AG09309 (cell line): ENCODE measurements around the gene ECE1.
A peak's percentile ranks its signal among the peaks of the same experiment; 100 is the strongest.
"Not testable (repeated sequence)": the region's sequence is repeated elsewhere in the genome, so short reads cannot be mapped to it uniquely, and the experiment has no call there.

ENCODE experiments used
- DNase-seq: peaks from one replicate; pipeline ENCODE4 v3.0.0-alpha.2; 2010; ENCODE audit warnings: low read depth
- H3K4me3 ChIP-seq: 2 replicates; pipeline ENCODE4 v1.5.1; 2011; ENCODE audit warnings: mild to moderate bottlenecking, low read depth, low read length, moderate library complexity; ENCODE audit not compliant: control insufficient read depth
- CTCF ChIP-seq: IDR thresholded peaks from 2 replicates; pipeline ENCODE4 v1.5.1; 2011; ENCODE audit warnings: mild to moderate bottlenecking, low read depth, low read length, inconsistent platforms; ENCODE audit not compliant: insufficient read depth, control insufficient read depth; ENCODE audit errors: missing control alignments

The ECE1 gene

DNA sequence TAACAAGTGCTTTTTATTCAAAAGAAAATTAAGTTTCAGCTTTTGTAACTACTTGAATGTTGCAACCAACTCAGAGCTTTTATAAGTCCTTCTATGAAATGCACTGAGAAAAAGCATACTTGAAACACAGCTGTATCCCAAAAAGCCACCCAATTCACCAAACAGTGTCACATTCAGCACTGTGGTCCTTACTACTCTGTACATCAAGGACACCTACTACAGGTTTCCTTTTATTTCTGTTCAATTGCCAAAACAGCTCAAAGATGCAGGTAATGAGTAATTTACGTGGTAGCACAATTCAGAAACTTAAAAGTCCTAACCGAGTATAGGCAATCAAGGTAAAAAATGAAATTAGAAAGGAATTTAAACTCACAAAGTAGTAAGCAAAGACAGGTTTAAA, 116.0 kb downstream of the ECE1 start:
- no peak for DNase-seq
- no peak for TF ChIP-seq CTCF
- peak overlapping the region; percentile 99 for H3K4me3 ChIP-seq

GRCh38 chr1:21173096-21173495, 117.2 kb downstream of the ECE1 start:
- H3K4me3 ChIP-seq, DNase-seq: not testable (repeated sequence)

- DNase-seq, H3K4me3 ChIP-seq: not testable (repeated sequence)
These were observed 119.4 kb downstream of the ECE1 start for GRCh38 chr1:21170837-21171236.

DNA sequence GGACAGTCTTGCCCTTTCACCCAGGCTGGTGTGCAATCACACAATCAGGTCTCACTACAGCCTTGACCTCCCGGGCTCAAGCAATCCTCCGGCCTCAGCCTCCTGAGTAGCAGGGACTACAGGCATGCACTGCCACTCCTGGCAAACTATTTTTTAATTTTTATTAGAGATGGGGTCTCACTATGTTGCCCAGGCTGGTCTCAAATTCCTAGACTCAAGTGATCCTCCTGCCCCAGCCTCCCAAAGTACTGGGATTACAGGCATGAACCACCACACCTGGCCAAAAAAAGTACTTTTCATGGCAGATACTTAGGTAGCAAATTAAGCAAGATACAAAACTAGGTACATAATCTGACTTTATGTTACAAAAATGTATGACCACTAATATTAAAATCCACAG, 121.8 kb downstream of the ECE1 start:
- DNase-seq: no peak

More for the DNA sequence above, 121.8 kb downstream of the ECE1 start:
- TF ChIP-seq CTCF: no peak
- no peak overlapping the region for H3K4me3 ChIP-seq
